PC-3 (cell line): ENCODE measurements around the gene KRT8. TPM values are rescaled to one million over a fixed set of nuclear protein-coding genes. Genes with fewer than 3 reads are reported as not detected.
A peak's percentile ranks its signal among the peaks of the same experiment; 100 is the strongest.

Experiments
- ATAC-seq: fragments of 200-7000 bp; cut with Tn5 transposase; 2 replicates; pipeline ENCODE4 v1.9.1; 2020; ENCODE audit warnings: mild to moderate bottlenecking, moderate library complexity
- BruUV-seq: library from RNA; stranded (reverse); fragments of 400-500 nt; replicated peaks from 2 replicates; lab custom pipeline; 2021; lab: Mats Ljungman, UMichigan
- CTCF ChIA-PET: fragments of 300-600 bp; sonication (Branson Sonifier 250); formaldehyde crosslinking; loops from one replicate; lab custom pipeline; 2022; ENCODE audit warnings: antibody characterized with exemption; lab: Charles Lee
- POLR2A ChIA-PET: fragments of 300-600 bp; sonication (Branson Sonifier 250); formaldehyde crosslinking; loops from one replicate; lab custom pipeline; 2022; ENCODE audit warnings: antibody characterized with exemption; ENCODE audit not compliant: unreplicated experiment; lab: Charles Lee
- DNase-seq: peaks from one replicate; pipeline ENCODE4 v3.0.0-alpha.2; 2015
- H2AFZ ChIP-seq: fragments of 300-600 bp; sonication (generic); 2 replicates; pipeline ENCODE4 v1.6.0; 2016; ENCODE audit warnings: antibody characterized with exemption, low read length
- H3F3A ChIP-seq: fragments of 300-600 bp; sonication (generic); one replicate; pipeline ENCODE4 v1.6.0; 2017; ENCODE audit warnings: antibody characterized with exemption, low read length, control low read depth, mild to moderate bottlenecking; ENCODE audit not compliant: unreplicated experiment
- H3K27ac ChIP-seq: fragments of 300-600 bp; sonication (generic); 2 replicates; pipeline ENCODE4 v1.5.1; 2016; ENCODE audit warnings: mild to moderate bottlenecking, low read length
- H3K27me3 ChIP-seq: fragments of 300-600 bp; sonication (generic); 2 replicates; pipeline ENCODE4 v1.6.1; 2016; ENCODE audit warnings: low read length, mixed read lengths
- H3K36me3 ChIP-seq: fragments of 300-600 bp; sonication (generic); 2 replicates; pipeline ENCODE4 v1.6.1; 2016; ENCODE audit warnings: low read depth, mixed run types, low read length, mixed read lengths
- H3K4me1 ChIP-seq: fragments of 300-600 bp; sonication (generic); 2 replicates; pipeline ENCODE4 v1.5.1; 2016; ENCODE audit warnings: low read length; ENCODE audit not compliant: insufficient read depth
- H3K4me2 ChIP-seq: fragments of 300-600 bp; sonication (generic); 2 replicates; pipeline ENCODE4 v1.6.0; 2016; ENCODE audit warnings: low read length
- H3K4me3 ChIP-seq: fragments of 300-600 bp; sonication (generic); 2 replicates; pipeline ENCODE4 v1.5.1; 2016; ENCODE audit warnings: mild to moderate bottlenecking, low read length, mixed read lengths
- H3K79me2 ChIP-seq: fragments of 300-600 bp; sonication (generic); 2 replicates; pipeline ENCODE4 v1.6.1; 2017; ENCODE audit warnings: low read length, mixed read lengths
- H3K9ac ChIP-seq: fragments of 300-600 bp; sonication (generic); 2 replicates; pipeline ENCODE4 v1.6.0; 2016; ENCODE audit warnings: mild to moderate bottlenecking, low read length
- H3K9me2 ChIP-seq: fragments of 300-600 bp; sonication (generic); replicated peaks from 2 replicates; pipeline ENCODE4 v1.6.1; 2016; ENCODE audit warnings: mixed run types, low read length, mixed read lengths
- H3K9me3 ChIP-seq: fragments of 300-600 bp; sonication (generic); 2 replicates; pipeline ENCODE4 v1.6.1; 2016; ENCODE audit warnings: low read length, mixed read lengths
- H4K20me1 ChIP-seq: fragments of 300-600 bp; sonication (generic); 2 replicates; pipeline ENCODE4 v1.6.1; 2016; ENCODE audit warnings: low read length, mixed read lengths
- CTCF ChIP-seq: fragments of 300-600 bp; sonication (generic); conservative IDR thresholded peaks from 2 replicates; pipeline ENCODE4 v1.5.1; 2017; ENCODE audit warnings: antibody characterized with exemption, low read depth, mild to moderate bottlenecking, low read length
- EZH2 ChIP-seq: fragments of 300-600 bp; sonication (generic); IDR thresholded peaks from one replicate; pipeline ENCODE4 v1.6.1; 2017; ENCODE audit warnings: antibody characterized with exemption, mild to moderate bottlenecking, low read length; ENCODE audit not compliant: unreplicated experiment
- EZH2phosphoT487 ChIP-seq: fragments of 300-600 bp; sonication (generic); IDR thresholded peaks from 2 replicates; pipeline ENCODE4 v1.6.1; 2018; ENCODE audit warnings: mild to moderate bottlenecking, antibody characterized with exemption, low read length, borderline replicate concordance
- intact Hi-C: fragments of 100-400 bp; cut with micrococcal nuclease; formaldehyde crosslinking; loops from 2 replicates; pipeline ENCODE4 v1.9.0; 2023
- total RNA-seq: library from RNA; depleted of rRNA; stranded (reverse); fragments of >200 nt; gene quantifications from 2 replicates; pipeline ENCODE4 v1.2.3, GENCODE V29; 2014

Gene KRT8
- total RNA-seq, 1 experiment from 2014 or later = 719 TPM

- TF ChIP-seq CTCF (no peak), EZH2 (no peak), EZH2phosphoT487 (no peak)
- H3K27ac ChIP-seq = peak overlapping the region; percentile 98
- ChIA-PET POLR2A (interaction anchor here (0.5 to 4.1 kb wide), 10 partner anchors 12 to 1901 kb away, joined by 3 to 44 read pairs (median 6); partner anchors contain the start of genes KRT18, KRT8 and NR4A1), CTCF (interaction anchor here (0.5 to 3.3 kb wide), 4 partner anchors 12 to 55 kb away, joined by 3 to 24 read pairs (median 6); partner anchors contain the start of gene KRT8)
- H3K9ac ChIP-seq = peak overlapping the region; percentile 76
- H4K20me1 ChIP-seq = no peaks in the 10 kb centered on the region
- no peaks in the 10 kb centered on the region for H3K9me3 ChIP-seq
- peak; percentile 95 for DNase-seq
- ATAC-seq = peak; percentile 56
- H3K27me3 ChIP-seq = no peaks in the 10 kb centered on the region
- peaks cover 9% of the 10 kb centered on the region for H3F3A ChIP-seq
- BruUV-seq = TSS peak; percentile 84
- no peaks in the 10 kb centered on the region for H3K36me3 ChIP-seq
- peaks cover 38% of the 10 kb centered on the region for H3K4me1 ChIP-seq
- no peaks in the 10 kb centered on the region for H3K79me2 ChIP-seq
- H3K9me2 ChIP-seq = no peaks in the 10 kb centered on the region
- peak overlapping the region; percentile 47 for H3K4me3 ChIP-seq
- peak overlapping the region; percentile 51; the same call in 1 of the 2 replicates for H2AFZ ChIP-seq
- intact Hi-C loops = loop anchor here (1.0 kb wide), 2 partner anchors 21 to 23 kb away; partner anchors contain the start of genes KRT18 and KRT8
- H3K4me2 ChIP-seq = peak overlapping the region; percentile 81
Observed at GRCh38 chr12:52925717-52926595, 21.1 kb upstream of the KRT8 start.

GRCh38 chr12:52924764-52925716 lies 20.2 kb upstream of the KRT8 start:
- H3K9ac ChIP-seq = peak overlapping the region; percentile 71

More at GRCh38 chr12:52924764-52925716, 20.2 kb upstream of the KRT8 start:
- Histone ChIP-seq H3K27ac (peak overlapping the region; percentile 98), H2AFZ (peak overlapping the region; percentile 51), H4K20me1 (no peaks in the 10 kb centered on the region), H3F3A (peaks cover 9% of the 10 kb centered on the region), H3K9me2 (no peaks in the 10 kb centered on the region), H3K9me3 (no peaks in the 10 kb centered on the region), H3K4me1 (peaks cover 38% of the 10 kb centered on the region), H3K36me3 (no peaks in the 10 kb centered on the region), H3K79me2 (no peaks in the 10 kb centered on the region), H3K4me2 (peak overlapping the region; percentile 81), H3K27me3 (no peaks in the 10 kb centered on the region), H3K4me3 (peak overlapping the region; percentile 47)
- POLR2A ChIA-PET = interaction anchor here (1.1 to 4.1 kb wide), 2 partner anchors 20 to 778 kb away, joined by 3 to 44 read pairs; partner anchors contain the start of gene KRT8
- peak; percentile 89 for DNase-seq
- intact Hi-C loops = no loop called here
- TF ChIP-seq EZH2 (no peak), EZH2phosphoT487 (no peak), CTCF (no peak)
- CTCF ChIA-PET = interaction anchor here (0.6 to 3.3 kb wide), 2 partner anchors 19 to 26 kb away, joined by 3 to 24 read pairs; partner anchors contain the start of gene KRT8
- ATAC-seq = peak; percentile 52
- TSS peak; percentile 39 for BruUV-seq
